Glomerular visceral epithelial cell (primary cell): ENCODE data around the gene TRIM28.
"Not testable (repeated sequence)": the region's sequence is repeated elsewhere in the genome, so short reads cannot be mapped to it uniquely, and the experiment has no call there.

ENCODE experiments used
- DNase-seq: peaks from one replicate; pipeline ENCODE4 v3.0.0-alpha.2; 2016; ENCODE audit errors: extremely low spot score

Gene TRIM28

DNA sequence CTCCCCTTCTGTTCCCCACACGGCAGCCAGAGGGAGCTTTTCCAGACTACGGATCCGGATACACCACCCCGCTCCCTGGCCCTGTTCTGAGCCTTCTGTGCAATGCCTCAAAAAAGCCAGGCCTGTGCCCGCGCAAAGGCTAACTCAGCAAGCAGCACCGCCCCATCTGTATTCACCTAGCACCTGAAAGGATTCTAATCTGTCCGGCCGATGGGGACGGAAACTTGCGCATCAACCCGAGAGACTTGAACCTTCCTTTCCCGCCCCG is 24.8 kb upstream of the TRIM28 start:
- peak; percentile 73 for DNase-seq

DNA sequence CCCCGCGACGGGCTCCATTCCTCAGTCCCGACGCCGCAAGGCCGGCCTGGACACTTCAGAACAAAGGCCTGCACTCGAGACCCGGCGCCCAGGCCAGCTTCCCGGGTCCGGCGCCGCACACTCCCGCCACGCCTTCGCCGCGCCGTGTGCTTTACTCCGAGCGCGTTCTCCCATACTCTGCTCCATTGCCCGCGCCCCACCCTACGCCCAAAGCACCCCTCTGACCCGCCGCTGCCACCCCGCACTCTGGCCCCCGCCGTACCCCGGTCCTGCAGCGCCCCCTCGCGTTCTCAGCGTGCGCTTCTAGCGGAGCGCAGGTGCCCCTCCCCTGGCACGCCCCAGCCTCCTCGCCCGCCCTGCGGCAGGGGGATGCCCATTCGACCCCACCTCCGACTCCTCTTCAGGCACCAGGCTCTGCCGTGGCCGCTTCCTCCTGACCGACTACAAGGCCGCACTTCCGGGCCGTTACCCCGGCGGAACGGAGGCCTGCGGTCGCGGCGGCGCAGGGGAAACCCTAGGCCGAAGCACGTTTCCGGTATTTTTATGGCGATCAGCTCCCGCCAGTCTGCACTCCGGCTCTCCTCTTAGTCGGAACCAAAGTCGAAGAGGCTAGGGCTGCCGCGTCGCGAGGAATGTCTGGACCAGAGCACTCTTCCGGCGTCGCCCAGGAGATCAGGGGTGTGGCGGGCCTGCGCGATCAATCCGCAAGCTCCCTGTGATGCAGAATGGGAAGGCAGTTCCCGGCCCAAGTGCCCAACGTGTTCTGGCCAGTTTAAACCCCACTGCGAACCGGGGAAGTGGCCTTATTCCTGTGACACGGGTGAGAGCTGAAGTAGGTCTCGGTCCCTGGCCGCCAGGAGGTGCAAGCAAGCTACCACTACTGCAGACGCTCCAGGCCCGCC is 24.3 kb upstream of the TRIM28 start, which contains the start of gene ZBTB45:
ZBTB45 (minus strand) TSS at position 456 of the 902 bp plus-strand sequence. CDS start 2,137 bp downstream, outside the sequence.
- peak; percentile 97 for DNase-seq

DNA sequence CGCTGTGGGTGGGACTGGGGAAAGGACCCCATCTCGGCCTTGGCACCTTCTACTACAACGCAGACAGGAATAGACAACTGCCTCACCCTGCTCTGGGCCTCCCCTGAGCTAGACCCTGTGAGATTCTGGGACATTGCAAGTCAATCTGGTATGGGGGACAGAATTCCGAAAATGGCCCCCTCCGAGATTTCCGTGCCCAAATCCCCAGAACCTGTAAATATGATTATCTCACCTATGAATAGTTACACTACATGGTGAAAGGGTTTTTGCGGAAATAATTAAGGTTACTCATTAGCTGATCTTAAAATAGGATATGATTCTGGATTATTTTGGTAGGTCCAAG is 23.6 kb upstream of the TRIM28 start:
- DNase-seq, result no peak

DNA sequence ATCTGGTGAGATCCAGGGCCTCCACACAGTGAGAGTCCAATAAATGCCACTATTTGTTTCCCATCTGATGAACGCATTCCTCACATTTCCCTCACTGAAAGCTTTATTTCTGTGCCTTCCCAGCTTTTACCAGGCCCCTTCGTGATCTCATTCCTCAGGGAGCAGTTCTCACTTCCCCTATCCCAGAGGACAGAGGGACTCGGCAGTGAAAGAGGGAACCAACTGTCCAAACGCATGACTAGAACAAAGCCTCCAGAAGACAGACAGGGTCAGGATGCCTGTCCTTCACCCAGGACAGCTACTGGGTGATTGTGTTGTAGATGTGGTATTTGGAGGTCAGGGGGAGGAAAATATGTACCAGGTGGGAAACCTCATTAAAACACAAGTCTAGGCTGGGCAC is 22.2 kb upstream of the TRIM28 start:
- no peak for DNase-seq

DNA sequence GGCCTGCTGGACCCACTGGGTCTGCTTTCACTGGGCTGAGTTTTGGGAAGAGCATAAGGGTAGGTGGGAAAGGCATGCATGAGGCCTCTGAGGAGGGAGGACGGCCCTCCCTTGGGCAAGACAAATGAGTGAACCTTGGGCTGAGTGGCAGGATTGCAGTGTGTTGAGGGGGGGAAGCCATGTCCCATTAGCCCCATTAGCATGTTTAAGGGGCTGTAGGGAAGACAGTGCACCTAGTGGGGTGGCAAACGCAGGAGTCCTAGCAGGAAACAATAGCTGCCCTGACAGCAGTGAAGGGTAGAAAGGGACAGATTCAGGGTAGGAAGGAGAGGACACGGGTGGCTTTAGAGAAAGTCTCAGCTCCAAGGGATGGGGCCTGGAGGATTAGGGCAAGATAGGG is 21.2 kb upstream of the TRIM28 start:
- DNase-seq, result no peak

DNA sequence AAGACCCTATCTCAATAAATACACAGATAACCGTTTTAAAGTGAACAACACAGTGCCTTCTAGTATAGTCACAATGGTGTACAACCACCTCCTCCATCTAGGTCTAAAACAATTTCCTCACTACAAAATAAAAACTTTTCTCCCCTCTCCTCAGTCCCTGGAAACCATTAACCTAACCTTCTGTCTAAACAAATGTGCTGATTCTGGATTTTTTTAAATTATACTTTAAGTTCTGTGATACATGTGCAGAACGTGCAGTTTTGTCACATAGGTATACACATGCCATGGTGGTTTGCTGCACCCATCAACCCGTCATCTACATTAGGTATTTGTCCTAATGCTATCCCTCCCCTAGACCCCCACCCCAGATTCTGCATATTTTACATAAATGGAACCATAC is 14.5 kb upstream of the TRIM28 start:
- DNase-seq, result no peak

DNA sequence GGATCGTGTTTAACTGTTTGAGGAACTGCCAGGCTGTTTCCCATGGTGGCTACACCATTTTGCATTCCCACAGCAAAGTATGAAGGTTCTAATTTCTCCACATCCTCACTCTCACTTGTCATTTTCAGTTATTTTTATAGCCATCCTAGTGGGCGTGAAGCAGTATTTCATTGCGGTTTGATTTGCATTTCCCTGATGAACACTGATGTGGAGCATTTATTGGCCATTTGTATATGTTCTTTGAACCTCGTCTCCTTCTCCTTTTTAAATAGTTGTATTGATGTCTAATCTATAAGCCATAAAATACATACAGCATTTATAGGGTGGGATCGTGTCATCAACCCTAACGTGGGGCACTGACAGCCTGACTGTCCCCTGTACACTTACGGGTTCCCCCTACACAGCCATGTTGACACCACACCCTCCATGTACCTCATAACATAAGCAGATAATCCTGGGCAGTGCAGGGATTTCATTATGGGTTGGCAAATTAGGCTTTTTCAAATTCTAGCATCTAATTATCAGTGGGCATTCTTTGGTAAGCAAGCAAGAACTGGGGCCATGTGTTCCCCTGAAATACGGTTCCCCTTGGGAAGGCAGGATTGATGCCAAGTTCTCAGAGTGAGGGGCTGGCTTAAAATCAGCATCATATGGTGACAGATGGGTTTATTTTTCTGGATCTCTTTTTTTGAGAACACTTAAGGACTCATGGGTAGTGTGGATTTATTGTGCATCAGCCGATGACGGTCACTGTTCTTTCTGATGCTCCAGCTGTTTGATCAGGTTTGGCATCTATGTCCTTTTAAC is 12.6 kb upstream of the TRIM28 start:
- no peak for DNase-seq

DNA sequence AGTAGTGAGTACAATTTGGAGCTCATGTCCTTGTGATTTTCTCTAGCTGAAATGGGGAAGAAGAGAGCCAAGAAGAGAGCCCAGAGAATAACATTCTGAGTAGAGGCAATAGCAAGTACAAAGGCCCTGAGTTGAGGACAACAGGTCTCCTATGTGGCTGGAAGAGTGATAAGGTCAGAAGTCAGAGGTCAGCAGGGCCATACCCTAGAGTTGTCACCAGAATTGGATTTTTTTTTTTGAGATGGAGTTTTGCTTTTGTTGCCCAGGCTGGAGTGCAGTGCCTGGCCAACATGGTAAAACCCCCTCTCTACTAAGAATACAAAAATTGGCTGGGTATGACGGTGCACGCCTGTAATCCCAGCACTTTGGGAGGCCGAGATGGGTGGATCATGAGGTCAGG is 8.0 kb upstream of the TRIM28 start:
- DNase-seq, result no peak

DNA sequence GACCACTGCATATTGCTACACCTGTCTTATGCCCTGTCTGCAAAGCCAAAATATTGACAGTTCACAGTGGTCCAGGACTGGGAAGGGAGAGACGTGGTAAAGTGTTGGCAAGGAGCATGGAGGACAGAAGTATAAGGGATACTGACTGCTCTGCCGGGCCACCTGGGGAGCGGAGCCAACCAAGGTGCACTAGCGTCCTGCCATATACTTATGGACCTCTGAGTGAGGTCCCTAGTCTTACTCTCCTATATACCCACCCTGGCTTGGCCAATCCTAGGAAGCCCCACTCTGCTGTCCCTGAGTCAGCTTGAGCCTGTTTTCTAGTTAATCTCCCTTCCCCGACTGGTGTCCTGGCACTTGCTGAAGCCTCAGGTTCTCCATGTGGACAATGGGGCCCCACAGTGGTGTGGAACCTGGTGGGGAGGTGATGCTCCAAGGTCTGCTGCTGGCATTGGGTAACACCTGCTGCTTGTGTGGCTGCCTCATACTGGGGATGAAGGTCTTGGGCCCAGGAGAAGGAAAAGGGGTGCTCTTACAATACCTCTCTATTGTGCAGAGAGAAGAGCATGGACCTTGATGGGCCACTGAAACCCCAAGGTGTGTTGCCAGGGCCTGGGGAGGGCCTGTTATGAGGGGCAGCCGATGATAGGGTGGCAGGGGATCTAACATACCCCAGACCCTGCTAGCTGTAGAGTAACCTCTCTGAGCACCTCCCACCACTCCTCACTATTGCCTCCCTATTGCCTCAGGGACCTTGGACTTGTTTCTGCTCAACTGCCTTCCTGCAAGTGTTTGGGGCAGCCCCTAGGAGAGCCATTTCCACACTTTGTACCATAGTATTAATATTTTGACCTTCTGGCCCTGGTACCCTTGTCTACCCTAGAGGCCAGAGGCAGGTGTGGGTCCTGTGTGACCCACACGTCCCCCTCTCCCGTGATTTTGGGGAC is 6.7 kb upstream of the TRIM28 start:
- DNase-seq, result no peak

DNA sequence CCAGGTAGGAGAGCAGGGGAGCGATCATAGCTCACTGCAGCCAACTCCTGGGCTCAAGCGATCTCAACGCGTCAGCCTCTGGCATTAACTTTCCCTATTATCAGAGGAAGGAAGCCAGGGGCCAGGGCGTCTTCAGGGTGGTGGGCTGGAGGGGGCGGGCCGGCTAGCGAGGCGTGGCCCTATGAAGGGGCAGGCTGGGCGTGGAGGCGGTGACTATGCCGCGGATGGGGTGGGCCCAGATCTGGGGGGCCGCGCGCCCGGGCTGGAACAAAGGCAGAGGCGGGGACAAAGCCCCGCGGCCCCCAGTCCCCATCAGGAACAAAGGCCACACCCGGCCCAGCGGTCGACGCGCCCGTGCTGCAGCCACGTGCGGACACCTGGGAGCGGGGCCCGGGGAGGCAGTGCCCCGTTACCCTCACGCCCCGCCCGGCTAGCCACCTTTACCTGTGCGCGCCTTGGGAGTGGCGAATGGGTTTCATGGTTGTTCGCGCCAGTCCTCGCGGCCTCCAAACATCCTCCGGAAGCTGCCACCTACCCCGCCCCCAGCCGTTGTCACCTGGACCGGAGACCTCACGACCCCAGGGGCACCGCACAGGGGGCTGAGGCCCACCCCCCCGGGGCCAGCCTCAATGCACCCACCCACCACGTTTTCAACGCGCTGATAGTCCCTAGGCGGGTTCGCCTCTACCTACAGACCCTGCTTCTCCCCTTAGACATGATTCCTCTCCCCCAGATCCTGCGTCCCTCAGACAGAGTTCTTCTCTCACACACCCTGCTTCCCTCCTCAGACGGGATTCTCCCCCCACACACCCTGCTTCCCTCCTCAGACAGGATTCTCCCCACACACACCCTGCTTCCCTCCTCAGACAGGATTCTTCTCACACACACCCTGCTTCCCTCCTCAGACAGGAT is 5.4 kb upstream of the TRIM28 start:
- DNase-seq, result no peak

DNA sequence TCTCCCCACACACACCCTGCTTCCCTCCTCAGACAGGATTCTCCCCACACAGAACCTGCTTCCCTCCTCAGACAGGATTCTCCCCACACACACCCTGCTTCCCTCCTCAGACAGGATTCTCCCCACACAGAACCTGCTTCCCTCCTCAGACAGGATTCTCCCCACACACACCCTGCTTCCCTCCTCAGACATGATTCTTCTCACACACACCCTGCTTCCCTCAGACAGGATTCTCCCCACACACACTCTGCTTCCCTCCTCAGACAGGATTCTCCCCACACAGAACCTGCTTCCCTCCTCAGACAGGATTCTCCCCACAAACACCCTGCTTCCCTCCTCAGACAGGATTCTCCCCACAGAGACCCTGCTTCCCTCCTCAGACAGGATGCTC is 4.7 kb upstream of the TRIM28 start:
- DNase-seq, result not testable (repeated sequence)

DNA sequence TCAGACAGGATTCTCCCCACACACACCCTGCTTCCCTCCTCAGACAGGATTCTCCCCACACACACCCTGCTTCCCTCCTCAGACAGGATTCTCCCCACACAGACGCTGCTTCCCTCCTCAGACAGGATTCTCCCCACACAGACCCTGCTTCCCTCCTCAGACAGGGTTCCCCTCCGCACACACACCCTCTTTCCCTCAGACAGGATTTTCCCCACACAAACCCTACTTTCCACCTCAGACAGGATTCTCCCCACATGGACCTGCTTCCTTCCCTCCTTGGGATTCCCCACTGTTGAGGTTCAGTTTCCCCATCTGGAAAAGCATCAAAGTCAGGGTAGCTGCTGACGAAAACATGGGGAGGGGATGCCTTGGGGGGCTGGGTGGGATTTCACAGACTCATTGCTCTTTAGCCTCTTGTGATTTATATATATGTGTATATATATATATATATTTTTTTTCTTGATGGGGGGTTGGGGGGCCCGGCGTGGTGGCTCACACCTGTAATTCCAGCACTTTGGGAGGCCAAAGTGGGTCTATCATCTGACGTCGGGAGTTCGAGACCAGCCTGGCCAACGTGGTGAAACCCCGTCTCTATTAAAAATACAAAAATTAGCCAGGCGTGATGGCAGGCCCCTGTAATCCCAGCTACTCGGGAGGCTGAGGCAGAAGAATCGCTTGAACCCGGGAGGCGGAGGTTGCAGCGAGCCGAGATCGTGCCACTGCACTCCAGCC is 1.1 kb upstream of the TRIM28 start:
- not testable (repeated sequence) for DNase-seq

DNA sequence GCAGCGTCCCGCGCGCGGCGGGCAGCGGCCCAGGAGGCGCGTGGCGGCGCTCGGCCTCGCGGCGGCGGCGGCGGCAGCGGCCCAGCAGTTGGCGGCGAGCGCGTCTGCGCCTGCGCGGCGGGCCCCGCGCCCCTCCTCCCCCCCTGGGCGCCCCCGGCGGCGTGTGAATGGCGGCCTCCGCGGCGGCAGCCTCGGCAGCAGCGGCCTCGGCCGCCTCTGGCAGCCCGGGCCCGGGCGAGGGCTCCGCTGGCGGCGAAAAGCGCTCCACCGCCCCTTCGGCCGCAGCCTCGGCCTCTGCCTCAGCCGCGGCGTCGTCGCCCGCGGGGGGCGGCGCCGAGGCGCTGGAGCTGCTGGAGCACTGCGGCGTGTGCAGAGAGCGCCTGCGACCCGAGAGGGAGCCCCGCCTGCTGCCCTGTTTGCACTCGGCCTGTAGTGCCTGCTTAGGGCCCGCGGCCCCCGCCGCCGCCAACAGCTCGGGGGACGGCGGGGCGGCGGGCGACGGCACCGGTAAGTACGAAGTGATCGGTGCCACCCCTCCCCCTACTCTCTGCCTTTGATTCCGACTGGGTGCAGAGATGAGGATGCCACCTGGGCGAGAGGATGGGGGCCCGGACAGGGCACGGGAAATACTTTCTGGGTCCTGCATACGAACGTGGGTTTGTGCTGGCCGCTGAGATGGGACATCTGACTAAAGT is 874 bp downstream of the TRIM28 start:
- DNase-seq, result peak; percentile 78

DNA sequence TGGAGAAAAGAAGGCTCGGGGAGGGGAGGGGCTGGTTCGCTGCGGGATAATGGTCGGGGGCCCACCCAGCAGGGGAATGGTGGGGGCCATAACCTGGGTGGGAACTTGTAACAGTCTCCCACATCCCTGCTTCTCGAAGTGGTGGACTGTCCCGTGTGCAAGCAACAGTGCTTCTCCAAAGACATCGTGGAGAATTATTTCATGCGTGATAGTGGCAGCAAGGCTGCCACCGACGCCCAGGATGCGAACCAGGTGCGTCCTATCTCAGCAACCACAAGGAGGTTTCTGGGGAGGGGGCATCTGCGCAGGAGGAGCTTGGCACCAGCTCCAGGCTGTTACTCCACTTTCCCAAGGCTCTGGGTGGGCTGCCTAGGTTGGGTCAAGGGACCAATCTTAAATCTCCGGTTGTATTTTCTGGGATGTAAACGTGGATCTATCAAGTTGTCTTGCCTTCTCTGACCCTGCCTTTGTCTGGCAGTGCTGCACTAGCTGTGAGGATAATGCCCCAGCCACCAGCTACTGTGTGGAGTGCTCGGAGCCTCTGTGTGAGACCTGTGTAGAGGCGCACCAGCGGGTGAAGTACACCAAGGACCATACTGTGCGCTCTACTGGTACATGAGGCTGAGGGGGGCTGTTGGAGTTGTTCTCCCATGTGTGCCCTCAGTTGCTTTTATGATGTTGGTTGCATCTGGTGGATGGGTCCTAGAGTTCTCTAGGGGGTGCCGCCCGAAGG is 1.6 kb downstream of the TRIM28 start:
- no peak for DNase-seq

DNA sequence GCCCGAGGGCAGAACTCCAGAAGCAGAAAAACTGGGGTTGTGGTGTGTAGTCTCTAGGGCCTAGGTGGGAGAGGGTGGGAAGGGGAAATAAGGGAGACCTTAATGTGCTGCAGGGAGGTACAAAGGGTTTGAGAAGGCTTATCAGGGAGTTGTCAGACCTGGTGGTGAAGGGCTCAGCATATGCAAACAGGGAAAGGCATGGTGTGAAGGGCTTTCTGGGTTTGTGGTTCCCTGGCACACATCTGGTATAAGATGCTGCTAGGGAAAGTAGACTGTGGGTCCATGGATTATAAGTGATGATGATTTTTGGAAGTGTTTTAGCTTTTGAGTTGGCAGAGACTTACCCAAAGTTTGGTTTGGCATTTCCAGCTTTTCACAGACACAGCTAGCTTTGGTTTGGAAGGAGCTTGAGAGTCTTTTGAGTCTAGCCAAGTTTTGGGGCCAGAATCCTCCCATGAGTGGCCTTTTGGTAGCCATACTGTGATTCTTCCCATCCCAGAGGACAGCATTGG is 2.2 kb downstream of the TRIM28 start:
- no peak for DNase-seq

DNA sequence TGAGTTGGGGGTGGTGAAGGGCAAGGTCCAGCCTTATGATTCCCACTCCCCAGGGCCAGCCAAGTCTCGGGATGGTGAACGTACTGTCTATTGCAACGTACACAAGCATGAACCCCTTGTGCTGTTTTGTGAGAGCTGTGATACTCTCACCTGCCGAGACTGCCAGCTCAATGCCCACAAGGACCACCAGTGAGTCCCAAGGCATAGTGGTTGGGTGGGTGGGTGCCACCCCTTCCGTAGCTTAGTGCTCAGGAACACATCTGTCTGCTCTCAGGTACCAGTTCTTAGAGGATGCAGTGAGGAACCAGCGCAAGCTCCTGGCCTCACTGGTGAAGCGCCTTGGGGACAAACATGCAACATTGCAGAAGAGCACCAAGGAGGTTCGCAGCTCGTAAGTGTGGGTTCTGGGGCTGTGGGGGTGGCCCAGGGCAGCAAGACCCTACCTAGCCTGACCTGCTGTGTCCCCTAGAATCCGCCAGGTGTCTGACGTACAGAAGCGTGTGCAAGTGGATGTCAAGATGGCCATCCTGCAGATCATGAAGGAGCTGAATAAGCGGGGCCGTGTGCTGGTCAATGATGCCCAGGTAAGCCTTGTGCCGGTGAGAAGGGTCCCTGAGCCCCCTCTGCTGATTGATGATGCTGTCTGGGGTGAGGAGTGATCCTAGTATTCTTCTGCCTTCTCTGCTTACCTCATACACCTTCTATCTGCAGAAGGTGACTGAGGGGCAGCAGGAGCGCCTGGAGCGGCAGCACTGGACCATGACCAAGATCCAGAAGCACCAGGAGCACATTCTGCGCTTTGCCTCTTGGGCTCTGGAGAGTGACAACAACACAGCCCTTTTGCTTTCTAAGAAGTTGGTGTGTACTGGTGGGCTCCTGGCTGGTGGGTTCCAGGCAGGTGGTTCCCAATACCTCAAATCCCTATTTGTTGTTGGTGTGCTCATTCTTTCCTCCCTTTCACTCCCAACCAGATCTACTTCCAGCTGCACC is 3.8 kb downstream of the TRIM28 start:
- no peak for DNase-seq

DNA sequence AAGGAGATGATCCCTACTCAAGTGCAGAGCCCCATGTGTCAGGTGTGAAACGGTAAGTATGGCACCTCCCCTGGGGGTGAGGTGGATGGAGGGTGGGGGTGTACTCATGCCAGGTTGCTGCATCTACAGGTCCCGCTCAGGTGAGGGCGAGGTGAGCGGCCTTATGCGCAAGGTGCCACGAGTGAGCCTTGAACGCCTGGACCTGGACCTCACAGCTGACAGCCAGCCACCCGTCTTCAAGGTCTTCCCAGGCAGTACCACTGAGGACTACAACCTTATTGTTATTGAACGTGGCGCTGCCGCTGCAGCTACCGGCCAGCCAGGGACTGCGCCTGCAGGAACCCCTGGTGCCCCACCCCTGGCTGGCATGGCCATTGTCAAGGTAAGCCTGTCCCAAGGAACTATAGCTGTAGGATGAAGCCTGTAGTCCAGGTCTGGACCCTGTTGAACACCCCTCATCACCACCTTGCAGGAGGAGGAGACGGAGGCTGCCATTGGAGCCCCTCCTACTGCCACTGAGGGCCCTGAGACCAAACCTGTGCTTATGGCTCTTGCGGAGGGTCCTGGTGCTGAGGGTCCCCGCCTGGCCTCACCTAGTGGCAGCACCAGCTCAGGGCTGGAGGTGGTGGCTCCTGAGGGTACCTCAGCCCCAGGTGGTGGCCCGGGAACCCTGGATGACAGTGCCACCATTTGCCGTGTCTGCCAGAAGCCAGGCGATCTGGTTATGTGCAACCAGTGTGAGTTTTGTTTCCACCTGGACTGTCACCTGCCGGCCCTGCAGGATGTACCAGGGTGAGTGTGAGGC is 5.2 kb downstream of the TRIM28 start:
- no peak for DNase-seq
